Tibial nerve (tissue), 4 donors: ENCODE measurements around the gene FOXK1. TPM values are rescaled to one million over a fixed set of nuclear protein-coding genes. Genes with fewer than 3 reads are reported as not detected.

Source experiments
- DNase-seq, 2 donors: peaks; one replicate each; pipeline ENCODE4 v3.0.0-alpha.2; 2019; ENCODE audit warnings: low spot score in 2 of 2
- H3K27ac ChIP-seq, 4 donors: fragments of 200-600 bp; sonication (generic) in 3 of 4; one replicate each; pipeline ENCODE4 v1.5.1; 2017 to 2019; ENCODE audit warnings: mild to moderate bottlenecking in 1 of 4
- H3K27me3 ChIP-seq, 2 donors: fragments of 200-600 bp; sonication (generic) in 1 of 2; one replicate each; pipeline versions ENCODE4 v1.5.1 to v1.6.0; 2017 to 2019
- H3K36me3 ChIP-seq, 3 donors: fragments of 200-600 bp; sonication (generic); one replicate each; pipeline ENCODE4 v1.5.1; 2018 to 2019
- H3K4me1 ChIP-seq, 4 donors: fragments of 200-600 bp; sonication (generic) in 3 of 4; one replicate each; pipeline ENCODE4 v1.5.1; 2017 to 2019
- H3K4me3 ChIP-seq, 4 donors: fragments of 200-600 bp; sonication (generic) in 3 of 4; one replicate each; pipeline ENCODE4 v1.5.1; 2017 to 2019; ENCODE audit warnings: mild to moderate bottlenecking in 1 of 4, moderate library complexity in 1 of 4
- H3K9me3 ChIP-seq, 4 donors: fragments of 200-600 bp; sonication (generic) in 3 of 4; one replicate each; pipeline ENCODE4 v1.5.1; 2017 to 2019
- CTCF ChIP-seq, 5 experiments: fragments of 200-600 bp in 3 of 5; fragments of 450-650 bp in 2 of 5; sonication (generic) in 3 of 5; IDR thresholded peaks; one replicate each; pipeline ENCODE4 v1.5.1; 2016 to 2019; ENCODE audit warnings: antibody characterized with exemption in 5 of 5, mild to moderate bottlenecking in 3 of 5, moderate library complexity in 2 of 5
- EP300 ChIP-seq, 2 donors: sonication (generic); formaldehyde crosslinking; IDR thresholded peaks; one replicate each; pipeline ENCODE4 v1.6.1; 2017; ENCODE audit warnings: antibody characterized with exemption in 2 of 2, mild to moderate bottlenecking in 1 of 2
- POLR2A ChIP-seq, 2 donors: fragments of 450-650 bp; IDR thresholded peaks; one replicate each; pipeline ENCODE4 v1.6.1; 2017; ENCODE audit warnings: antibody characterized with exemption in 2 of 2, mild to moderate bottlenecking in 2 of 2, moderate library complexity in 2 of 2
- WGBS, 2 donors: methylation state at CpG; one replicate each; pipeline ENCODE4 v1.1.5; 2018; 5-methylcytosine and 5-hydroxymethylcytosine counted together
- total RNA-seq, 4 donors: library from RNA; depleted of rRNA; stranded (reverse); fragments of >200 nt; gene quantifications; one replicate each; pipeline ENCODE4 v1.1.0, GENCODE V29; 2016

The FOXK1 gene
- total RNA-seq, 4 donors from 2014 or later: 24.5 to 47.3 (median 26.4) TPM

GRCh38 chr7:4815609-4816418 is 133.7 kb downstream of the FOXK1 start:
- Histone ChIP-seq H3K4me3 (no peak overlapping the region), H3K27me3 (no peaks in the 10 kb centered on the region), H3K9me3 (no peaks in the 10 kb centered on the region), H3K27ac (no peak overlapping the region), H3K4me1 (peaks cover 0 to 28% (median 0%) of the 10 kb centered on the region in 4 donors), H3K36me3 (peaks cover 0 to 61% (median 0%) of the 10 kb centered on the region in 3 donors)
- 86 to 90% methylated on average over 21 to 26 of the region's 38 CpGs for WGBS, 2 donors
- no peak for DNase-seq
- TF ChIP-seq POLR2A (IDR thresholded peaks at IDR 0.05): no peak
- no peak for TF ChIP-seq CTCF (IDR thresholded peaks at IDR 0.05)
- no peak for TF ChIP-seq EP300 (IDR thresholded peaks at IDR 0.05)

- Histone ChIP-seq H3K4me1 (peaks cover 0 to 28% (median 0%) of the 10 kb centered on the region in 4 donors), H3K36me3 (peaks cover 0 to 56% (median 0%) of the 10 kb centered on the region in 3 donors), H3K27ac (no peak overlapping the region), H3K4me3 (no peak overlapping the region), H3K9me3 (no peaks in the 10 kb centered on the region), H3K27me3 (no peaks in the 10 kb centered on the region)
- DNase-seq: no peak
- 89 to 91% methylated on average over 23 to 26 of the region's 26 CpGs for WGBS, 2 donors
- TF ChIP-seq POLR2A (IDR thresholded peaks at IDR 0.05) (no peak), CTCF (IDR thresholded peaks at IDR 0.05) (no peak), EP300 (IDR thresholded peaks at IDR 0.05) (no peak)
These were observed 134.5 kb downstream of the FOXK1 start for GRCh38 chr7:4816419-4817080.

GRCh38 chr7:4817178-4817901 is 135.2 kb downstream of the FOXK1 start:
- no peaks in the 10 kb centered on the region for H3K9me3 ChIP-seq
- H3K4me3 ChIP-seq: no peak overlapping the region
- TF ChIP-seq CTCF (IDR thresholded peaks at IDR 0.05): no peak
- TF ChIP-seq POLR2A (IDR thresholded peaks at IDR 0.05): no peak
- no peak for TF ChIP-seq EP300 (IDR thresholded peaks at IDR 0.05)
- 83 to 84% methylated on average over 32 to 37 of the region's 38 CpGs for WGBS, 2 donors
- no peak for DNase-seq
- peak overlapping the region in 2 of 4 donors; percentile 34 to 65 for H3K27ac ChIP-seq
- H3K4me1 ChIP-seq: peaks cover 0 to 28% (median 0%) of the 10 kb centered on the region in 4 donors
- H3K27me3 ChIP-seq: no peaks in the 10 kb centered on the region
- peaks cover 0 to 57% (median 0%) of the 10 kb centered on the region in 3 donors for H3K36me3 ChIP-seq

GRCh38 chr7:4818000-4818794 is 136.1 kb downstream of the FOXK1 start:
- no peak for DNase-seq
- no peaks in the 10 kb centered on the region for H3K27me3 ChIP-seq
- H3K36me3 ChIP-seq: peaks cover 0 to 50% (median 0%) of the 10 kb centered on the region in 3 donors
- WGBS, 2 donors: 81 to 87% methylated on average over 12 to 27 of the region's 32 CpGs
- H3K4me3 ChIP-seq: no peak overlapping the region
- TF ChIP-seq CTCF (IDR thresholded peaks at IDR 0.05) (no peak), POLR2A (IDR thresholded peaks at IDR 0.05) (no peak), EP300 (IDR thresholded peaks at IDR 0.05) (no peak)
- H3K27ac ChIP-seq: peak overlapping the region in 2 of 4 donors; percentile 43 to 65
- H3K9me3 ChIP-seq: no peaks in the 10 kb centered on the region
- H3K4me1 ChIP-seq: peaks cover 0 to 28% (median 0%) of the 10 kb centered on the region in 4 donors
